Stomach (tissue), 9 donors: ENCODE data around the gene AGER. TPM values are rescaled to one million over a fixed set of nuclear protein-coding genes. Genes with fewer than 3 reads are reported as not detected.
"Not testable (repeated sequence)": the region's sequence is repeated elsewhere in the genome, so short reads cannot be mapped to it uniquely, and the experiment has no call there.

Source experiments
- DNase-seq, 2 donors: peaks; one replicate each; pipeline versions ENCODE4 v3.0.0 to v3.0.0-alpha.2; 2013 to 2019
- H3K27ac ChIP-seq, 5 donors: fragments of 200-600 bp in 4 of 5; sonication (generic) in 4 of 5; one replicate each; pipeline ENCODE4 v1.5.1; 2013 to 2019; ENCODE audit warnings: mild to moderate bottlenecking in 1 of 5, moderate library complexity in 1 of 5
- H3K27me3 ChIP-seq, 3 donors: fragments of 200-600 bp; sonication (generic); one replicate each; pipeline ENCODE4 v1.5.1; 2017 to 2019; ENCODE audit warnings: mixed run types in 1 of 3
- H3K36me3 ChIP-seq, 4 donors: fragments of 200-600 bp; sonication (generic); 1 replicate in 3 of 4; 2 replicates in 1 of 4; pipeline ENCODE4 v1.5.1; 2016 to 2019
- H3K4me1 ChIP-seq, 4 donors: fragments of 200-600 bp; sonication (generic); one replicate each; pipeline ENCODE4 v1.5.1; 2016 to 2019
- H3K4me3 ChIP-seq, 4 donors: fragments of 200-600 bp; sonication (generic) in 3 of 4; one replicate each; pipeline ENCODE4 v1.5.1; 2016 to 2019; ENCODE audit warnings: mild to moderate bottlenecking in 1 of 4
- H3K9me3 ChIP-seq, 4 donors: fragments of 200-600 bp; sonication (generic); one replicate each; pipeline ENCODE4 v1.5.1; 2016 to 2019
- CTCF ChIP-seq, 7 experiments: fragments of 450-650 bp in 4 of 7; fragments of 200-600 bp in 3 of 7; sonication (generic) in 3 of 7; IDR thresholded peaks; one replicate each; pipeline ENCODE4 v1.5.1; 2016 to 2019; ENCODE audit warnings: antibody characterized with exemption in 7 of 7, control low read depth in 2 of 7, mild to moderate bottlenecking in 1 of 7
- EP300 ChIP-seq: sonication (generic); formaldehyde crosslinking; IDR thresholded peaks from one replicate; pipeline ENCODE4 v1.6.1; 2017; ENCODE audit warnings: antibody characterized with exemption
- POLR2A ChIP-seq, 4 donors: fragments of 450-650 bp; IDR thresholded peaks; one replicate each; pipeline ENCODE4 v1.6.1; 2016; ENCODE audit warnings: antibody characterized with exemption in 4 of 4, control low read depth in 2 of 4, mild to moderate bottlenecking in 1 of 4, moderate library complexity in 1 of 4
- POLR2AphosphoS5 ChIP-seq, 3 donors: sonication (generic); formaldehyde crosslinking; IDR thresholded peaks; one replicate each; pipeline ENCODE4 v1.6.1; 2016; ENCODE audit warnings: antibody characterized with exemption in 3 of 3
- WGBS, 5 donors: extraction: QIAGEN DNeasy Blood & Tissue Kit in 3 of 5; methylation state at CpG; one replicate each; pipeline versions ENCODE4 v1.1.5 to v1.1.7; 2013 to 2018; 5-methylcytosine and 5-hydroxymethylcytosine counted together
- intact Hi-C: fragments of 100-400 bp; cut with DNase I; formaldehyde crosslinking; loops from one replicate; pipeline ENCODE4 v1.15.1; 2023; ENCODE audit warnings: low total_unique reads
- polyA plus RNA-seq, 3 donors: library from polyadenylated mRNA; stranded (reverse); fragments of 200-250 nt; gene quantifications; one replicate each; pipeline ENCODE4 v1.2.3, GENCODE V29; 2013
- total RNA-seq, 5 donors: library from RNA; depleted of rRNA; stranded (reverse); fragments of >200 nt; gene quantifications; one replicate each; pipeline versions ENCODE4 v1.1.0 to v1.2.3, GENCODE V29; 2014 to 2016
- donor health status: healthy with polysubstance abuse.
- donor health status: Bipolar disorder and iron deficiency.
- donor health status: healthy.

The AGER gene
- total and polyA plus RNA-seq, 8 donors = 0.87 to 35.6 (median 14.9) TPM

GRCh38 chr6:32195652-32195901 is 11.5 kb upstream of the AGER start:
- intact Hi-C loops = no loop called here
- H3K27ac ChIP-seq = peak overlapping the region; percentile 84 to 100 (median 99)
- DNase-seq = peak; percentile 100
- H3K4me3 ChIP-seq = peak overlapping the region; percentile 52 to 83 (median 65)
- peaks cover 30 to 63% (median 51%) of the 10 kb centered on the region in 4 donors for H3K4me1 ChIP-seq
- no peaks in the 10 kb centered on the region for H3K27me3 ChIP-seq
- no peaks in the 10 kb centered on the region for H3K36me3 ChIP-seq
- no peak for TF ChIP-seq POLR2A (IDR thresholded peaks at IDR 0.05)
- TF ChIP-seq CTCF (IDR thresholded peaks at IDR 0.05) = peak in 4 of 7 experiments; percentile 48 to 73 (median 60)
- 0 to 1% (median 0%) methylated on average over 15 to 25 of the region's 25 CpGs for WGBS, 5 donors
- no peaks in the 10 kb centered on the region for H3K9me3 ChIP-seq

GRCh38 chr6:32194825-32195651 is 11.0 kb upstream of the AGER start:
- Histone ChIP-seq H3K9me3 (no peaks in the 10 kb centered on the region), H3K27ac (peak overlapping the region; percentile 84 to 100 (median 99)), H3K36me3 (no peaks in the 10 kb centered on the region), H3K4me3 (peak overlapping the region; percentile 35 to 62 (median 41)), H3K27me3 (no peaks in the 10 kb centered on the region), H3K4me1 (peaks cover 30 to 66% (median 53%) of the 10 kb centered on the region in 4 donors)
- no peak for TF ChIP-seq EP300
- peak; percentile 47 to 83 (median 78) for TF ChIP-seq POLR2AphosphoS5 (IDR thresholded peaks at IDR 0.05)
- TF ChIP-seq CTCF (IDR thresholded peaks at IDR 0.05) = peak in 3 of 7 experiments; percentile 13 to 61 (median 30)
- peak in 2 of 4 donors; percentile 57 to 82 for TF ChIP-seq POLR2A (IDR thresholded peaks at IDR 0.05)
- intact Hi-C loops = no loop called here
- WGBS, 5 donors = 15 to 21% (median 18%) methylated on average over 12 to 15 of the region's 15 CpGs
- DNase-seq = peak in 1 of 2 donors; percentile 83

GRCh38 chr6:32194388-32194787 is 10.3 kb upstream of the AGER start:
- Histone ChIP-seq H3K4me1 (peaks cover 30 to 68% (median 53%) of the 10 kb centered on the region in 4 donors), H3K27ac (peak overlapping the region in 4 of 5 donors; percentile 98 to 100 (median 99)), H3K27me3 (no peaks in the 10 kb centered on the region), H3K36me3 (no peaks in the 10 kb centered on the region), H3K4me3 (no peak overlapping the region), H3K9me3 (no peaks in the 10 kb centered on the region)
- WGBS, 5 donors = 93 to 94% (median 94%) methylated on average over 4 of the region's 4 CpGs
- TF ChIP-seq CTCF (IDR thresholded peaks at IDR 0.05) (no peak), POLR2A (IDR thresholded peaks at IDR 0.05) (no peak)
- intact Hi-C loops = no loop called here
- DNase-seq = peak in 1 of 2 donors; percentile 16

- H3K27me3 ChIP-seq, H3K36me3 ChIP-seq, H3K9me3 ChIP-seq, intact Hi-C loops, DNase-seq: not testable (repeated sequence)
- peak overlapping the region in 3 of 4 donors; percentile 45 to 76 (median 69) for H3K4me3 ChIP-seq
- H3K4me1 ChIP-seq = peaks cover 42 to 81% (median 65%) of the 10 kb centered on the region in 4 donors
- peak overlapping the region; percentile 71 to 100 (median 96) for H3K27ac ChIP-seq
- WGBS, 5 donors = 64 to 80% (median 77%) methylated on average over 13 of the region's 13 CpGs
These were observed 9.0 kb upstream of the AGER start for GRCh38 chr6:32193096-32193495.

GRCh38 chr6:32192608-32193039 is 8.6 kb upstream of the AGER start, which contains the start of gene GPSM3:
GPSM3 (minus strand) TSS chr6:32192643; CDS start chr6:32192513, 130 bp downstream.
- H3K9me3 ChIP-seq = no peaks in the 10 kb centered on the region
- DNase-seq = peak; percentile 54 to 85
- no peaks in the 10 kb centered on the region for H3K27me3 ChIP-seq
- peak within 1 kb of the TSS; percentile 76 to 100 (median 96) for H3K27ac ChIP-seq
- intact Hi-C loops = no loop called here
- H3K4me3 ChIP-seq = peak within 1 kb of the TSS; percentile 31 to 76 (median 57)
- WGBS, 5 donors = 11 to 19% (median 16%) methylated on average over 5 of the region's 5 CpGs
- H3K36me3 ChIP-seq = peaks cover 6 to 8% (median 6%) of the 10 kb centered on the region in 4 donors
- TF ChIP-seq CTCF (IDR thresholded peaks at IDR 0.05) = no peak
- no peak for TF ChIP-seq EP300
- peak in 1 of 3 donors; percentile 37 for TF ChIP-seq POLR2AphosphoS5 (IDR thresholded peaks at IDR 0.05)
- H3K4me1 ChIP-seq = peaks cover 45 to 83% (median 69%) of the 10 kb centered on the region in 4 donors
